ENCODE data around the gene RHCE. TPM values are rescaled to one million over a fixed set of nuclear protein-coding genes. Genes with fewer than 3 reads are reported as not detected.
"Not testable (repeated sequence)": the region's sequence is repeated elsewhere in the genome, so short reads cannot be mapped to it uniquely, and the experiment has no call there.

Gene RHCE
- polyA plus RNA-seq, 1 donor: 0.60 TPM

- Histone ChIP-seq H3K27ac (ENCODE audit: low read length) (no peak overlapping the region), H3K9me3 (ENCODE audit: control insufficient read depth, low read depth, low read length) (no peaks in the 10 kb centered on the region), H3K27me3 (ENCODE audit: control insufficient read depth, insufficient read depth, low read length) (no peaks in the 10 kb centered on the region), H3K4me3 (ENCODE audit: low read length) (no peak overlapping the region), H3K36me3 (ENCODE audit: control insufficient read depth, insufficient read depth, low read length) (peaks cover 18% of the 10 kb centered on the region), H3K4me1 (ENCODE audit: control insufficient read depth, insufficient read depth, low read length) (no peaks in the 10 kb centered on the region)
- 71% methylated on average over 1 of the region's 4 CpGs for WGBS (ENCODE audit: insufficient coverage, low lambda C conversion rate)
- no peak for DNase-seq
Measured at GRCh38 chr1:25456502-25456901, 35.9 kb upstream of the RHCE start.

DNA sequence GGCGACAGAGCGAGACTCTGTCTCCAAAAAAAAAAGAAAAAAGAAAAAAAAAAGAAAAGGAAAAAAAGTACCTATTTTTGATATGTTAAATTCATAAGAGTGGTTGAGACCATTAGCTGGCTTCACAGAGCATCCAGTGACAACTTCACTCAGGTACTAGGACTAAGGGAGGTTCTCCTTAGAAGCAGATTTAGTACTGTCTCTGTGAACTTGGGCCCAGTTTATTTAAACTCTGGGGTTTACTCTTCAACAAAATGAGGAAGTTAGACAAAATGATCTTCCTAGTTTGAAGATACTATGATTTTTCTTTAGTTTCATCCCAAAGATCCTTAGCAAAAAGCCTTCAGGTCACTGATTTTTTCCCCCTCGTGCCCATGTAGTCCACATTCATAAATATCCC is 31.3 kb upstream of the RHCE start:
- Histone ChIP-seq H3K9me3 (ENCODE audit: control insufficient read depth, low read depth, low read length) (no peaks in the 10 kb centered on the region), H3K4me3 (ENCODE audit: low read length) (no peak overlapping the region), H3K36me3 (ENCODE audit: control insufficient read depth, insufficient read depth, low read length) (peaks cover 13% of the 10 kb centered on the region), H3K4me1 (ENCODE audit: control insufficient read depth, insufficient read depth, low read length) (no peaks in the 10 kb centered on the region), H3K27ac (ENCODE audit: low read length) (no peak overlapping the region), H3K27me3 (ENCODE audit: control insufficient read depth, insufficient read depth, low read length) (no peaks in the 10 kb centered on the region)
- no peak for DNase-seq
- WGBS (ENCODE audit: insufficient coverage, low lambda C conversion rate): 100% methylated on average over 3 of the region's 3 CpGs

GRCh38 chr1:25450891-25451290 is 30.3 kb upstream of the RHCE start:
- no peak overlapping the region for H3K4me3 ChIP-seq (ENCODE audit: low read length)
- no peaks in the 10 kb centered on the region for H3K9me3 ChIP-seq (ENCODE audit: control insufficient read depth, low read depth, low read length)
- WGBS (ENCODE audit: insufficient coverage, low lambda C conversion rate): 100% methylated on average over 1 of the region's 2 CpGs
- no peaks in the 10 kb centered on the region for H3K4me1 ChIP-seq (ENCODE audit: control insufficient read depth, insufficient read depth, low read length)
- H3K27ac ChIP-seq (ENCODE audit: low read length): no peak overlapping the region
- H3K27me3 ChIP-seq (ENCODE audit: control insufficient read depth, insufficient read depth, low read length): no peaks in the 10 kb centered on the region
- no peak for DNase-seq
- peaks cover 13% of the 10 kb centered on the region for H3K36me3 ChIP-seq (ENCODE audit: control insufficient read depth, insufficient read depth, low read length)

- Histone ChIP-seq H3K4me3 (ENCODE audit: low read length) (no peak overlapping the region), H3K27ac (ENCODE audit: low read length) (no peak overlapping the region), H3K4me1 (ENCODE audit: control insufficient read depth, insufficient read depth, low read length) (no peaks in the 10 kb centered on the region), H3K36me3 (ENCODE audit: control insufficient read depth, insufficient read depth, low read length) (peaks cover 10% of the 10 kb centered on the region), H3K9me3 (ENCODE audit: control insufficient read depth, low read depth, low read length) (no peaks in the 10 kb centered on the region), H3K27me3 (ENCODE audit: control insufficient read depth, insufficient read depth, low read length) (no peaks in the 10 kb centered on the region)
- DNase-seq: no peak
Measured at GRCh38 chr1:25447547-25447946, 26.9 kb upstream of the RHCE start.

- no peak for DNase-seq
- no peaks in the 10 kb centered on the region for H3K27me3 ChIP-seq (ENCODE audit: control insufficient read depth, insufficient read depth, low read length)
- H3K4me1 ChIP-seq (ENCODE audit: control insufficient read depth, insufficient read depth, low read length): no peaks in the 10 kb centered on the region
- no peak overlapping the region for H3K4me3 ChIP-seq (ENCODE audit: low read length)
- H3K36me3 ChIP-seq (ENCODE audit: control insufficient read depth, insufficient read depth, low read length): peaks cover 10% of the 10 kb centered on the region
- no peak overlapping the region for H3K27ac ChIP-seq (ENCODE audit: low read length)
- H3K9me3 ChIP-seq (ENCODE audit: control insufficient read depth, low read depth, low read length): no peaks in the 10 kb centered on the region
- WGBS (ENCODE audit: insufficient coverage, low lambda C conversion rate): no CpG with 5 or more reads among the region's 2 CpGs
Measured at GRCh38 chr1:25445993-25446538, 25.4 kb upstream of the RHCE start.

- H3K4me3 ChIP-seq (ENCODE audit: low read length); H3K4me1 ChIP-seq (ENCODE audit: control insufficient read depth, insufficient read depth, low read length): not testable (repeated sequence)
- WGBS (ENCODE audit: insufficient coverage, low lambda C conversion rate): no CpG with 5 or more reads among the region's 5 CpGs
Measured at GRCh38 chr1:25444604-25445003, 24.0 kb upstream of the RHCE start.

DNA sequence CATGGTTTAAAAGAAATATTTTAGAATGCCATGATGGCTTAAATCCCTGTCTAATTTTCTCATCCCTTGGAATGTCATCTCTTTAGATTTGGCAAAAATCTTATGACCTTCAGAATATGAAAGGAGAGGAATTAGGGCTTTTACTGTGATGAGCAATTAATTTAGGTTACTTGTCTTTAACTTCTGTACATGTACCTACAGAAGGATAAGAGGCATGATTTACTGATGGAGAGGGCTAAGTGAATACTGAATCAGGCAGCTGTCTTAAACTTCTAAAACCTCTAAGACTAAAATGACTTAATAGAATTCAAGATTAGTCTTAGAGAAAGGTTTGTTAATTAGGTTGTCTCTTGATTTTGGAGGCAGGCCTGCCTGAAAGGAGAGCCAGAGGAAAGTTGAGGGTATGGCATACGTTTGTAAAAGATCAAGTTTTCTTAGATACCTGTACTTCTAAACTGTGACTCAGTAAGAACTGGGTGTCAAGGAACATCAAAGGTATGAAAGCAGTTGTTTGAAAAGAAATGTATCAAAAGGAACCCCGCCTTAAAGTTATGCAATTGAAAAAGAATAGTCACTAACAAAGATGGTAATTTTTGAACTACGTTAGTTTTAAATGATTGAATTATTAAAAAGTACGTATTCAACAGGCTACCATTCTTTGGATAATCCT is 22.5 kb upstream of the RHCE start:
- Histone ChIP-seq H3K27me3 (ENCODE audit: control insufficient read depth, insufficient read depth, low read length) (no peaks in the 10 kb centered on the region), H3K4me1 (ENCODE audit: control insufficient read depth, insufficient read depth, low read length) (no peaks in the 10 kb centered on the region), H3K27ac (ENCODE audit: low read length) (no peak overlapping the region), H3K4me3 (ENCODE audit: low read length) (no peak overlapping the region), H3K9me3 (ENCODE audit: control insufficient read depth, low read depth, low read length) (no peaks in the 10 kb centered on the region), H3K36me3 (ENCODE audit: control insufficient read depth, insufficient read depth, low read length) (peaks cover 6% of the 10 kb centered on the region)
- 96% methylated on average over 3 of the region's 4 CpGs for WGBS (ENCODE audit: insufficient coverage, low lambda C conversion rate)
- DNase-seq: no peak

More at GRCh38 chr1:25444604-25445003, 24.0 kb upstream of the RHCE start:
- not testable (repeated sequence) for H3K27ac ChIP-seq (ENCODE audit: low read length); H3K27me3 ChIP-seq (ENCODE audit: control insufficient read depth, insufficient read depth, low read length); H3K36me3 ChIP-seq (ENCODE audit: control insufficient read depth, insufficient read depth, low read length); DNase-seq; H3K9me3 ChIP-seq (ENCODE audit: control insufficient read depth, low read depth, low read length)

- Histone ChIP-seq H3K9me3 (ENCODE audit: control insufficient read depth, low read depth, low read length) (no peaks in the 10 kb centered on the region), H3K27me3 (ENCODE audit: control insufficient read depth, insufficient read depth, low read length) (no peaks in the 10 kb centered on the region), H3K36me3 (ENCODE audit: control insufficient read depth, insufficient read depth, low read length) (peaks cover 2% of the 10 kb centered on the region), H3K4me3 (ENCODE audit: low read length) (no peak overlapping the region), H3K4me1 (ENCODE audit: control insufficient read depth, insufficient read depth, low read length) (no peaks in the 10 kb centered on the region), H3K27ac (ENCODE audit: low read length) (no peak overlapping the region)
- WGBS (ENCODE audit: insufficient coverage, low lambda C conversion rate): 60% methylated on average over 1 of the region's 1 CpG
- DNase-seq: no peak
Measured at GRCh38 chr1:25442178-25442577, 21.6 kb upstream of the RHCE start.

DNA sequence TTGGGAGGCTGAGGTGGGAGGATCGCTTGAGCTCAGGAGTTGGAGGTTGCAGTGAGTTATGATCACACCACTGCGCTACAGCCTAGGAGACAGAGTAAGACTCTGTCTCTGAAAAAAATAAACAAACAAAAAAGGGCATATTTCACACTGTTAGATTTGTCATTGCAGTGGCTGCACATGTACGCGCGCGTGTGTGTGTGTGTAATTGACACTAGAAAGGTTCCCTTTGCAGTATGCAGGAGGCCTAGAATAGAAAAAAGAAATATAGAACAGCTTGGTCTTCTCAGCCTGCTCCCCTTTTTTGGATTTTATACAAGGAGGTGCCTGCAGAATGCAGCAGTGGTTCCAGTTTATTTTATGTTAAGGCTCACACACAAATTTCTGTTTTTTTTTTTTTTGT is 18.7 kb upstream of the RHCE start:
- Histone ChIP-seq H3K27me3 (ENCODE audit: control insufficient read depth, insufficient read depth, low read length) (no peaks in the 10 kb centered on the region), H3K9me3 (ENCODE audit: control insufficient read depth, low read depth, low read length) (no peaks in the 10 kb centered on the region), H3K4me1 (ENCODE audit: control insufficient read depth, insufficient read depth, low read length) (no peaks in the 10 kb centered on the region), H3K36me3 (ENCODE audit: control insufficient read depth, insufficient read depth, low read length) (no peaks in the 10 kb centered on the region), H3K4me3 (ENCODE audit: low read length) (no peak overlapping the region), H3K27ac (ENCODE audit: low read length) (no peak overlapping the region)
- WGBS (ENCODE audit: insufficient coverage, low lambda C conversion rate): 95% methylated on average over 5 of the region's 6 CpGs
- no peak for DNase-seq

DNA sequence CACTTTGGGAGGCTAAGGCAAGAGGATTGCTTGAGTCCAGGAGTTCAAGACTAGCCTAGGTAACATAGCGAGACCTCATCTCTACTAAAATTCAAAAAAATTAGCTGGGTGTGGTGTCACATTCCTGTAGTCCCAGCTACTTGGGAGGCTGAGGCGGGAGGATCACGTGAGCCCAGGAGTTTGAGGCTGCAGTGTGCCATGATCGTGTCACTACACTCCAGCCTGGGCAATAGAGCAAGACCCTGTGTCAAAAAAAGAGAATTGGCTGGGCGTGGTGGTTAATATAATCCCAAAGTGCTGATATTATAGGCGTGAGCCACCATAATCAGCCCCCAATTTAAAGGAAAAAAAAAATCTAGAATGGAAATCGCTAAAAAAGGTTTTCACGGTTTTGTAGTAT is 17.0 kb upstream of the RHCE start:
- H3K4me1 ChIP-seq (ENCODE audit: control insufficient read depth, insufficient read depth, low read length): peaks cover 4% of the 10 kb centered on the region
- 97% methylated on average over 4 of the region's 8 CpGs for WGBS (ENCODE audit: insufficient coverage, low lambda C conversion rate)
- no peaks in the 10 kb centered on the region for H3K9me3 ChIP-seq (ENCODE audit: control insufficient read depth, low read depth, low read length)
- H3K36me3 ChIP-seq (ENCODE audit: control insufficient read depth, insufficient read depth, low read length): no peaks in the 10 kb centered on the region
- DNase-seq: no peak
- H3K4me3 ChIP-seq (ENCODE audit: low read length): no peak overlapping the region
- no peak overlapping the region for H3K27ac ChIP-seq (ENCODE audit: low read length)
- no peaks in the 10 kb centered on the region for H3K27me3 ChIP-seq (ENCODE audit: control insufficient read depth, insufficient read depth, low read length)

All from large intestine (tissue), 3 donors.